ENCODE measurements around the gene EIF2S1.
"Not testable (repeated sequence)": the region's sequence is repeated elsewhere in the genome, so short reads cannot be mapped to it uniquely, and the experiment has no call there.

The EIF2S1 gene

DNA sequence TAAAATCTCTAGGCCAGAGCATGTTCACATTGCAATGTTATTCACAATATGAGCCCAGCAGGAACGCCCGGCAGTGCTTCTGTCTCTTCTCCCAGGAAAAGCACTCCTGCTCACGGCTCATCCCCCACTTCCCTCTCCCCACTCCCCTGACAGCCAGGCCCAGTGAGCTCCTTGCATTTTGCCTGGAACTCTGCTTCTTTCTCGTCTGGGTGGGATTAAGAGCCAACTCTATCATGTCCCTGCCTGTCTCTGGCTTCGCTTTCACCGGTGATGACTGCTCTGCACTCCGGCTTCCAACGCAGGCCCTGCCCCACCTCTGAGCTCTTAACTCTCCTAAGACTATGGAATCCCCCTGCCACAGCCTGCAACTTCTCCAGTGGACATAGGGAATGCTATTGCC is 49.3 kb downstream of the EIF2S1 start:
- H3K27ac ChIP-seq, result peak overlapping the region; percentile 95
- DNase-seq (ENCODE audit: low read depth, low spot score), result no peak

DNA sequence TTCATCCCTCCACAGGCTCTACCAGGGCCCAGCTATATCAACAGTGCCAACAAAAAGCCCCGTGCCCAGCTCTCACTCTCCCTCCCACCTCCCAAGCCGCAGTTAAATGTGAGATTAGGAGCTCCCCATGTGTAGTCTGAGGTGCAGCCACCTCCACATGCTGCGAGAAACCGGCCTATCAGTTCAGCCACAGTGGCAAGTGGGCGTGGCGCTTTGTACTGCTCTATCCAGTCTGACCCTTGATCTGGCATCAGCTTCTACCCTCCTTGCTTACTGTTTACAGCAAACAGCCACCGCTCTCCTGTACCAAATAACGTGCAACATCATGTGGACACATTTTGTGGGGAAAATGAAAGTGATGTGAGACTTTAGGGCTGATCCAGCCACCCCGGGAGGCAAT is 50.2 kb downstream of the EIF2S1 start:
- no peak for DNase-seq (ENCODE audit: low read depth, low spot score)

DNA sequence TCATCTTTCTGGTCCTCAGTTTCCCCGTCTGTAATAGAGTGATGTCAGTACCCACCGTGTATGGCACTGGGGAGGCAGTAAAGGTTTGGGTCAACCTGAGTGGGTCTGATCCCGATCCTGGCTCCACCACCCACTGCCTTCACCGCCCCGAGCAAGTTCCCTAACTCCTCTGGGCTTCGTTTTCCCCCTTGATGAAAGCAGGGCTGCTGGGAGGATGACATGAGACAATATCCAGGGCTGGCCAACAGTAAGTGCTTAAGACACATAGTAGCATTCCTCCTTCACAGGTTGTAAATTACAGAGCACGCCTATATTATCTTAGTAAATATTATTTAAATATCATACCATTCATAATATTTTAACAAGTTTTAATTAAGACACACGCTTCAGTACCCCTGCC is 51.2 kb downstream of the EIF2S1 start:
- H3K27ac ChIP-seq, result peak overlapping the region; percentile 95
- no peak for DNase-seq (ENCODE audit: low read depth, low spot score)

More for the DNA sequence above, 50.2 kb downstream of the EIF2S1 start:
- H3K27ac ChIP-seq, result peak overlapping the region; percentile 95

DNA sequence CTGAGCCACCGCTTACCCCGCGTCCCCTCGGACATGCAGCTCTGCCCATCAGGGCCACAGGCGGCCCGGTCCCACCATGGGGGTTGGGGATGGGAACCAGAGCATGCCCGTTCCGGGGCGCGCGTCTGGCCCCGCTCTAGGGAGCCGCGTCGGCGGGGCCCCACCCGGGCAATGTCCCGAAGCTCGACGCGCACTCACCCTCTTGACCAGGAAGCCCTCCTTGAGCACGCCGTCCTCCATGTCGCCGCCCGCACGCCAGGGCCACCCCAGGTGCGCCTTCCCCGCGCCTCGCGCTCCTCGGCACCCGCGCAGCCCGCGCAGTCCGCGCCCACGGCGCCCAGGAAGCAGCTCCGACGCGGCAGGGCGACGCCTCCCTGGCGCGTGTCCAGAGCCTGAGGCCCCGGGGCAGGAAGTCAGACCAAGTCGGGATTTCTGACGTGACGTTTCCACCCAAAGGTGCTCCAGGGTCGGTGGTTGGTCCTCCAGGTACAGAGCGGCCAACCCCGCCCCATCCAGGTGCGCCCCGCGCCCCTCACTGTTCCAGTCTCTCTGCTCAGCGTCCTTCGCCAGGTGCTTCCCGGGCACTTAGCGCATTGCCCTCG is 51.8 kb downstream of the EIF2S1 start, which contains the start of gene PLEK2:
TSS of gene PLEK2 (minus strand) at position 346 of the 602 bp plus-strand sequence. CDS start at position 240, 106 bp downstream.
- DNase-seq (ENCODE audit: low read depth, low spot score), result peak; percentile 57
- H3K27ac ChIP-seq, result peak within 1 kb of the TSS; percentile 95

DNA sequence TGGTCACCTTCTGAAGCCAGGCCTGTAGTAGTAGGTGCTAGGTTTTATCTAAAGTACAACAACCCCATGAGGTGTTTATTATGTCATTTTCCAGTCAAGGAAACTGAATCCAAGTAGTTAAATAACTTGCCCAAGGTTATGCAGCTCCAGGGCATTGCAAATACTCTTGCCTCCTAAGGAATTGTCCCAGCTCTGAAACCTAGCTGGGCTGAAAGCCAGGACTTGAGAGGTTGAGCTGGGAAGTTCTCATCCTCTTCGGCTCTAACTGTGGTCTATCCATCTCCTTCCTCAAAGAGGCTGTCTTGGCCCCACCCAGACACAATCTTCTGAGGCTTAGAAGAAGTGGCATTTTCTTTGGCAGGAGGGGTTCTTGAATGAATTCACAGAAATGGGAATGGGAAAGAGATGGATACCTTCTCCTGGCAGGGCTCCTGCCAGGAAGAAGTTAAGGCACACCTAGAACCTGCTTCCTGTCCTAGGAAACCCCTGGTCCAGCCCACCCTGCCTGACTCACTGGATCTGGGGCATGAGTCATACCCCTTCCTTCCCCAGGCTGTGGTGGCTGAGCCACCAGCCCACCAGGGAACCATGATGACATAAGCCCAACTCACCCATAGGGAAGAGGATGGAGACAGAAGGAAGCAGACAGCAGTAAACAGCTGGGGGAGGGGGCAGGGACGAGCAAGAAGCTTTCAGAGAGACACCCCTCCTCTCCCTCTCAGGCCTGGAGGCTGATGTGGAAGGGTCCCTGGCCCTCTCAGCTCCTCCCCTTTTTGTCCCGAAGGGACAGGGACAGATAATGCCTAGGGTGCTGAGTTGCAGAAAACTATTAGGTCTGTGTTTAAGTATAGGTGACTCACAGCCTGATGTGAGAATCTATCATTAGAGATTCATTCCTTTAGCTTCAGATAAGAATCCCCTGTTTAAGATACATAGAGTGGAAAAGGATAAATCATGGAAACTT is 54.0 kb downstream of the EIF2S1 start:
- H3K27ac ChIP-seq, result peak overlapping the region; percentile 95
- peak; percentile 67 for DNase-seq (ENCODE audit: low read depth, low spot score)

DNA sequence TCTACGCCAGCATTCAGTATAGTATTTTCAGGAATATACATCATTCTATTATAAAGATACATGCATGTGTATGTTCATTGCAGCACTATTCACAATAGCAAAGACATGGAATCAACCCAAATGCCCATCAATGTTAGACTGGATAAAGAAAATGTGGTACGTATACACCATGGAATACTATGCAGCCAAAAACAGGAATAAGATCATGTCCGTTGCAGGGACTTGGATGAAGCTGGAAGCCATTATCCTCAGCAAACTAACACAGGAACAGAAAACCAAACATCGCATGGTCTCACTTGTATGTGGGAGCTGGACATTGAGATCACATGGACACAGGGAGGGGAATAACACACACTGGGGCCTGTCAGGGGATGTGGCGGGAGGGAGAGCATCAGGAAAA is 55.5 kb downstream of the EIF2S1 start:
- DNase-seq (ENCODE audit: low read depth, low spot score); H3K27ac ChIP-seq: not testable (repeated sequence)

DNA sequence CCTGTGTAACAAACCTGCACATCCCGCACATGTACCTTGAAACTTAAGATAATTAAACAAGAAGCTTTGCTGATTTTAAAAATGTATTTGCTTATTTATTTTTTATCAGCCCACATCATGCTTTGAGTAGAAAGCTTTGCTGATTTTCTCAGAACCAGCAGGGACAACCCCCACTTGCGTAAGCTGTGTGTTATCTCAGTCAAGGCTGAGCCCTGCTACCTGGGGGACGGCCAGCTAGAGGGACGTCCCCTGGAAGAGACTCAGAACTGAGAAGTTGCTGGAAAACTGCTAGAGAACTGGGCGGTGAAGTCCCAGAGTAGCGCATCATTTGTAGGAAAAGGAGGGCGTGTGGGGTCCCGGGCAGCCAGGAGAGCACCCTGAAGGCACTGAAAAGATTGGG is 56.0 kb downstream of the EIF2S1 start:
- H3K27ac ChIP-seq, result no peak overlapping the region
- no peak for DNase-seq (ENCODE audit: low read depth, low spot score)

DNA sequence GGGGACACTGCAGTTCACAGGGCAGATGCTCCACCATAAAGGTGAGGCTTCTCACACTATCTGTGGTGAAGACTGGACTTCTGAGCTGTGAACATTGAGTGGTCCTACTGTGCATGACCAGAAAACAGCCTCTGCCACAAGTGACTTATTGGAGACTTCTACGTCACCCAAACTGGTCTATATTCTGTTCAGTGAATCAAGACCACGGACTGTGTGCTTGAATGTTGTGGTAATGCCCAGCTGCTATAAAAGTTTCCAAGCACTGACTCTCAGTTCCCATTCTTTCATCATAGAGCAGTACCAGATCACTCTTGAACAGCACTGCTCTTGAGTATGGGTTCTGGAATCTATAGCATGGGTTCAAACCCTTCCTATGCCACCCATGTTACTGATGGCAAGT is 56.7 kb downstream of the EIF2S1 start:
- DNase-seq (ENCODE audit: low read depth, low spot score), result no peak
- H3K27ac ChIP-seq, result no peak overlapping the region

DNA sequence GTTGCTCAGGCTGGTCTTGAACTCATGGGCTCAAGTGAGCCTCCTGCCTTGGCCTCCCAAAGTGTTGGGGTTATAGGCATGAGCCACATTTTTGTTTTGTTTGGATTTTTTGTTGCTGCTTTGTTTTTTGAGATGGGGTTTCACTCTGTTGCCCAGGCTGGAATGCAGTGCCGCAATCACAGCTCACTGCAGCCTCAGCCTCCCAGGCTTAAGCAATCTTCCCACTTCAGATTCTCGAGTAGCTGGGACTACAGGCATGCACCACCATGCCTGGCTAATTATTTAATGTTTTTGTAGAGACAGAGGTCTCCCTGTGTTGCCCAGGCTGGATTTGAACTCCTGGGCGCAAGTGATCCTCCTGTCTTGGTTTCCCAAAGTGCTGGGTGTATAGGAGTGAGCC is 57.5 kb downstream of the EIF2S1 start:
- peak overlapping the region; percentile 74 for H3K27ac ChIP-seq
- no peak for DNase-seq (ENCODE audit: low read depth, low spot score)

DNA sequence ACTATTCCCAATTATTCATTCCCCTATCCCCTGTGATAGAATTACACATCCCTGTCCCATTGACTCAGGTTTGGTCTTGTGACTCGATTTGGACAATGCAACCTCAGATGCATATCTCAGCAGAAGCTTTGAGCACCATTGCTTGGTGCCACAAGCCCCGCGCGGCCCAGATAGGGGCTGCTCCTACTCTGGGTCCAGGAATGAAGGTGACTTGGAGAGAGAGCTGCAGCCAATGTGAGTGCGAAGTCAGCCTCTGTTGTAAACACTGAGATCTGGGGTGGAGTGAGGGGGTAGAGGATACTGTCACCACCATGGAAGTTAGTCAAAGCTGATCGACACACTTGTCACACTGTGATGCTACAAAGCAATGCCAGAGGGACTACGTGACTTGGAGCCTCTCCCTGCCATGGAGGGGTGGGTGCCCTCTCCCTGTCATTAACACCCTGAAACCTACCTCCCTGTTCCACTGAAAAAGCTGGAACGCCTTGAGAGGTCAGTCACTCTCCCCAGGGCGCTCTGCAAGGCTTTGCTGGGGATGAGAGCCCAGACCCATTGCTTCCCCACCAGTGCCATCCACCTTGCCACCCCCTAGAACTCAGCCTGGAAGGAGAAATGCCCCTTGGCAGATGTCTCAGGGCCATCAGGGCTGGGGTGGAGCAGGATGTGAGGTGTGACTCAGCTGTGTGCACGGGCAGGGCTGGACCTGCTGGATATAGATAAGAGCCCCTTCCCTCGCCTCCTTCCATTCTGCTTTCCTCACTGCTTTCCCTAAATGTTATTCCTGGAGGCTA is 58.5 kb downstream of the EIF2S1 start:
- DNase-seq (ENCODE audit: low read depth, low spot score), result no peak
- H3K27ac ChIP-seq, result peak overlapping the region; percentile 74

DNA sequence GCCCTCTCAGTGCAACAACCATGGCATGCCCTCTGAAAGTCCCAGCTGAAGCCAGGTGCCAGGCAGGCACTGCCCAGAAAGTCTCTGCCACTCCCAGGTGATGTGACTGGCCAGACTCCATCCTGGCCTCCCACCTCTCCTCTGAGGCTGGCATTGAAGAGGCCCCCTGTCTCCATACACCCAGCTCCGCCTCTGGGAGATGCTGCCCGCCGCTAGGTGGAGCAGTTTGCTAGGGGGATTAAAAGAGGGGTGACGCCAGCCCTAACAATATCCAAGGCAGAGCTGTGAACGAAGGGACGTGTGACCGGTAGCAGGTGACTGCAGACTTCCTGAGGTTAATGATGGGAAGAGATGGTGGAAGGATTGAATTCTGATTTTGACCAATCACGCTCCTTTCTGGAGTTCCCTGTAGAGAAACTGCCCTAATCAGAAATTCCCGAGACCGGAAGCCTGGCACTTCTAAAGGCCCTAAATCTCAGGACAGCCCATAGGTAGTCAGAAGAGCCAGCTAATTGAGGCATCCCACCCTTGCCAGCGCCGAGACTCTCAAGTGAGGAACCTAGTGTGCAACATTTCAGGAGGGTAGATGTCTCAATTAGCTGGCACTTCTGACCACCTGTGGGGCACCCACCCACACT is 60.1 kb downstream of the EIF2S1 start:
- no peak for DNase-seq (ENCODE audit: low read depth, low spot score)
- no peak overlapping the region for H3K27ac ChIP-seq

DNA sequence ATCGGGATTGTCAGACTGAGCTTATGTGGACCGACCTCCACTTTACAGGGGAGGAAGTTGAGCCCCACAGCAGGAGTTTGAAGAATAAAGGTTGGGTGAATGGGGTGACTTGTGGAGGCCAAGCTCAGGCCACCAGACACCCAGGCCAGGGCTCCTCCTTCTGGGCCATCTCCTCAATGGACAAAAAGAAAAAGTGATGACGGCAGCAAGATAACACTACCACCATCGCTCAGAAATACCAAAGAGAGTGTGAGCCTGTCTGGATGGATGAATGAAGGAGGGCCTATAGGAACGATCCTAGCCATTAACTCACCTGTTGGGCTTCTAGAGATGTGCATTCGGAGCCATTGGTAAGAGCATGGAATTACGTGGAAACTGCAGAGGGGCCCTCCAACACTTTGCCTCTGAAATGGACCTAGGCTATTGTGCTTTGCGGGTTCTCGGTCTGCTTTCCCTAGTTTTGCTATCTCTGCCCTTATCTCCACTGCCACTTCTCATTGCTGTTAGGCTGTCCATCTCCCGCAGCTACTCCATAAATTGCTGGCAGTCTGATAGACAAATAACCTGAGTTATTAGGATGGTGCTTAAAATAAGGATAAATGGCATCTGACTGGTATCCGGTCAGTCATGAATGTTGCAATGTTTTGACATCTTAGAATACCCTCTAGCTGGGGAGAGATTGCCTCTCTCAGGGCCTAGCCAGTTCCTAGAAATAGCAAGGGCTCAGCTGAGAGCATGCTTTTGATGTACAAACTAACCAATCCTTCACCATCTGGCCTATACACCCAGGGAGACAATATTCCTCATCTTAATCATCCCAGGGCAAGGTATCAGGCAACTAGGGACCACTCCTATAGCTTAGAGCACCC is 61.5 kb downstream of the EIF2S1 start:
- no peak overlapping the region for H3K27ac ChIP-seq
- DNase-seq (ENCODE audit: low read depth, low spot score), result no peak

DNA sequence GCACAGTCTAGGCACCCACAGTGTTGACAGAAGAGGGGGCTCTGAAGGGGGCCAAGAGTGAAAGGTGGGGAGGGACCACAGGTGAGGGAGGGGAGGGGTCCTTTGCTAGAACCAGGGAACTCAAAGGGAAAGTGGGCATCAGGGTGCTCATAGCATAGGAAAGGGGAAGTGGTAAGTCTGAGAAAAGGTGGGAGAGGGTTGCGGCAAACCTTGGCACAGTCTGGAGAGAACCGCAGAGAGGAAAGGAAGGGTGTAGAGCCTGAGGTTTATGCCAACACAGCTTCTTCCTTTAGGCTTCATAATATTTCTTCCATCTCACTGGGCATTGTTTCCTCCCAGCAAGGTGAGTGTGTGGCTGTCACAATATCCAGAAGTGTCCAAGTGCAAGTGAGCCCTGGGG is 63.3 kb downstream of the EIF2S1 start:
- no peak overlapping the region for H3K27ac ChIP-seq
- no peak for DNase-seq (ENCODE audit: low read depth, low spot score)

DNA sequence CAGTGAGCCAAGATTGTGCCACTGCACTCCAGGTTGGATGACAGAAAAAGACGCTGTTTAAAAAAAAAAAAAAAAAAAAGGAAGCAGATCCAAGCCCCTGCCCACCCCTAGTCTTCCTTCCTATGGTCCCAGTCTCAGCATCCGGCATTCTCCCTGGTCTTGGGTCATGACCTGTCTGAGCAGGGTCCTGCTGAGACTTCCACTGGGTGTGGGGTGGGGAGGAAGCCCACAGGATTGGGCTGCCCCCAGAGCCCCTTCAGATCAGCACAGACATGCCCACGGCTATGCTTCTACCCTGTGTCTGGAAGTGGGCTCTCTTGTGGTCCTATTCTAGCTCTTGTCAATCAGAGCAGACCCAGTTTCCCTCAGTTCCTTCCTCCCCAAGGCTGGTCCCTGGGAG is 64.4 kb downstream of the EIF2S1 start:
- no peak for DNase-seq (ENCODE audit: low read depth, low spot score)
- no peak overlapping the region for H3K27ac ChIP-seq

DNA sequence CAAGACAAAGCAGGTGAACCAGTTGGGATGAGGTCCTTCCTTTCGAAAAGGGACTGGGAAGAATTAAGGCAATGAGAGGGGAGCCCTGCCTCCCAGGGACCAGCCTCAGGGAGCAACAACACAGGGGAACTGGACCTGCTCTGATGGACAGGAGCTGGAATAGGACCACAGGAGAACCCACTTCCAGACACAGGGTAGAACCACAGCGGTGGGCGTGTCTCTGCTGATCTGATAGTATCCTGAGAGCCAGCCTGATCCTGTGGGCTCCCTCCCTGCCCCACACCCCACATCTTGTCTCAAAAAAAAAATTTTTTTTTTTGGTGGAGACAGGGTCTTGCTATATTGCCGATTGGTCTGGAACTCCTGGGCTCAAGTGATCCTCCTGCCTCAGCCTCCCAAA is 65.5 kb downstream of the EIF2S1 start:
- no peak overlapping the region for H3K27ac ChIP-seq
- no peak for DNase-seq (ENCODE audit: low read depth, low spot score)

DNA sequence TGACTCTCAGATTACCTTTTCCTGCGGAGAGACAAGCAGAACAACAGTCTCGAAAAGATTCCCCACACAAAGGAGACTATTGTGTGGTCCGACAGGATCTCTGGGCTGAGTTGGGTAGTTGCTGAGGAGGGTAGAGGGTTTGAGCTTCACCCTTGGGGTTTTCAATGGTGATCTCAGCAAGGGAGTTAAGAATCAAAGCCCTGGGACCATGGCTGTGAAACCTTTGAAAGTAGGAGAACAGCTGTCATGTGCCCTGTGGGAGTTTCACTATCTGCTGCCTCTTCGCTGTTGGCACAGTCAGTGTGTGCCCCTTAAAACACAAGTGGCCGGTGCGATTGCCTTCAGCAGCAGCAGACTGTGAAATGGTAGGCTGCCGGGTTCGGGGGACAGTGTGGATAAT is 66.0 kb downstream of the EIF2S1 start:
- DNase-seq (ENCODE audit: low read depth, low spot score), result no peak
- no peak overlapping the region for H3K27ac ChIP-seq

DNA sequence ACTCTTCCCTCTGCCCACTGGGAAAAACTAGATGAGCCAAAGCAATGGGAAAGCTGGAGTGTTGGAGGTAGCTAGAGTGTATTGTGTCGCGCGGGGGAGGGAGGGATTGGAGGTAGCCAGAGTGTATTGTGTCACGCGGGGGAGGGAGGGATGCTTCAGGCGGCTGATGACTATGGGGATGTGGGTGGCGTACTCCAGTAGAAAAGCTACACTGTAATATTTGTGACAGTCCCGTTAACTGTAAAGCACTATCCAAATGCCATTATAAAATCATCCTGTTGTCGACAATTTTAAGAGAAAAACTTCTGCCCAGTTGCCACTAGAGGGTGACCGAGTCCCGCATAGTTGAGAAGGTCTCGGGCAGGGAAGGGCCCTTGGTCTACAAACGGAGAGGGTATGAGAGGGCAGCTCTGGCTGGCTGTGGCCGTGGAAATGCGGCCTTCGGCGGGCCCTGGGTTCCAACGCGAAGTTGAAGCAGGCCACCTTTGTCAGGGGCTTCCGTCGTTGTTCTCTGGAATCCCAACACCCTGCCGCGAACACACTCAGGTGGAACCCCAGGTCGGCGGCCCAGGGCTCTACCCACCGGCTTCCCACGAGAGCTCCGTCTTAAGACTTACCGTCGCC is 67.0 kb downstream of the EIF2S1 start:
- DNase-seq (ENCODE audit: low read depth, low spot score), result no peak
- H3K27ac ChIP-seq, result no peak overlapping the region

DNA sequence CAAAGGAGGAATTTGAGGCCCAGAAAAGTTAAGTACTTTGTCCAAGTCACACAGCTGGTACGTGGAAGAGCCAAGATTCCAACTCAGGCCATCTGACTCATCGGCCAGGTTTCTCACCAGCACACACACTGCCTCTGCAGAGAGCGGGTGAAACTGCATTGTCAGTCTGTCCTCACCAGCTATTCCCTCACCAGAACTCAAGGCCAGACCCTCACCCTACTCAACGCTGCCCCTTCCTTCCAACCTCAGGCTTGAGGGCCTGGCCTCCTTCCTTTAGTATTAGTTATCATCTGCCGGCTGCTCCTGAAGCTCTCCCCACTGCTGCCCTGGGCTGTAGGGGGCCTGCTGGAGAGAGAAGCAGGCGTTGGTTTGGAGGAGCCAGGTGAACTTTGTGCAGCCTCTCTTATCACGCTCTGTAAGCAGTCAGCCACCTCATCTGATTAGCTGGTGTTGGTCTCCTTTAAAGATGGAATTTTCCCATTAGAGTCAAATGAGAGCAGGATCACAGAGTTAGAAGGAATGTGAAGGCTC is 68.4 kb downstream of the EIF2S1 start:
- no peak overlapping the region for H3K27ac ChIP-seq
- peak; percentile 36 for DNase-seq (ENCODE audit: low read depth, low spot score)

All from epithelial cell of prostate (primary cell).